ENCODE data around the gene DIP2C.
"Not testable (repeated sequence)": the region's sequence is repeated elsewhere in the genome, so short reads cannot be mapped to it uniquely, and the experiment has no call there.

DIP2C gene

GRCh38 chr10:396535-397220 lies 292.8 kb downstream of the DIP2C start:
- FAIRE-seq, result no peak

- FAIRE-seq, result no peak
Observed at GRCh38 chr10:396107-396506, 293.4 kb downstream of the DIP2C start.

DNA sequence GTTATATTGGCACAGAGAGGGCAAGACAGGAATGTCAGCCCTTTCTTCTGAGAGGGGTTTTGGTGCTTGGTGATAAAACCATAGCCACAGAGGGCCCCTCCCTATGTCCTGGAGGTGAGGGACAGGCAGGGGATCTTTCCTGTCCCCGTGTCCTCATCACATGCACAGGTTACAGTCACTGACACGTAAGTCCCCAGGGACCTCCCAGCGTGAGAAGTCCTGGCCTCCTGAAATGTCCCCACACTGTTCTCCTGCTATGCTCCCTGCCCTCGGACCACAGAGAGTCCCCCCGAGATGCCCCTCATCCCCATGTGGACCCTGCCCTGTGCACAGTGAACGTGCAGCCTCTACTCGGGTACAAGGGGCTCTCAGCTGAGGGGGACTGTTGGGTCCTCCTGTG lies 293.8 kb downstream of the DIP2C start:
- FAIRE-seq, result no peak

DNA sequence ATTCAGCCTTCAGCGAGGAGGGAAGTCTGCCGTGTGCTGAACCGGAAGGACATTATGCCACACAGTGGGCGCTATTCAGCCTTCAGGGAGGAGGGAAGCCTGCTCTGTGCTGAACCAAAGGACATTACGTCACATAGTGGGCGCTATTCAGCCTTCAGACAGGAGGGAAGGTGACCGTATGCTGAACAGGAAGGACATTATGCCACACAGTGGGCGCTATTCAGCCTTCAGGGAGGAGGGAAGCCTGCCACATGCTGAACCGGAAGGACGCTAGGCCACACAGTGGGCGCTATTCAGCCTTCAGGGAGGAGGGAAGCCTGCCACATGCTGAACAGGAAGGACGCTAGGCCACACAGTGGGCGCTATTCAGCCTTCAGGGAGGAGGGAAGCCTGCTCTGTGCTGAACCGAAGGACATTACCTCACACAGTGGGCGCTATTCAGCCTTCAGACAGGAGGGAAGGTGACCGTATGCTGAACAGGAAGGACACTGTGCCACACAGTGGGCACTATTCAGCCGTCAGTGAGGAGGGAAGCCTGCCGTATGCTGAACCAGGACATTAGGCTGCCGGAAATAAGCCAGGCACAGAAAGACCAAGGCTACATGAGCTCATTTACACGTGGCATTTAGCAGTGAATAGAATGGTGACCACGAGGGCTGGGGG lies 294.9 kb downstream of the DIP2C start:
- not testable (repeated sequence) for FAIRE-seq

DNA sequence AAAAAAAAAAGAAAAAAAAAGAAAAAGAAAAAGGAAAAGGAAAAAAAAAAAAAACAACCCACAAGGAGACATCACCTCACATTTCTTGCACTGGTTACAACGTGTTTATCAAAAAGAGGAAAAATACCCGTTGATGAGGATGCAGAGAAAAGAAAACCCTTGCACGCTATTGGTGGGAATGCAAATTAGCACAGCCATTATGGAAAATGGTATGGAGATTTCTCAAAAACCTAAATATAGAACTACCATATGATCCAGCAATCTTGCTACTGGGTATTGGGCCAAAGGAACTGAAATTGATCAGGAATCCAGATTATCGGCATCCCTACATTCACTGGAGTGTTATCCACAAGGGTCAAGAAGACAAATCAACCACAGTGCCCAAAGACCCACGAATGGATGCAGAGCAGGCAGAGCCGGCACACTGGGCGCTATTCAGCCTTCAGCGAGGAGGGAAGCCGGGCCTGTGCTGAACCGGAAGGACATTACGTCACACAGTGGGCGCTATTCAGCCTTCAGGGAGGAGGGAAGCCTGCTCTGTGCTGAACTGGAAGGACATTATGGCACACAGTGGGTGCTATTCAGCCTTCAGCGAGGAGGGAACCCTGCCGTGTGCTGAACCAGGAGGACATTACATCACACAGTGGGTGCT lies 295.6 kb downstream of the DIP2C start:
- FAIRE-seq, result no peak

GRCh38 chr10:393106-393745 lies 296.2 kb downstream of the DIP2C start:
- FAIRE-seq, result no peak

DNA sequence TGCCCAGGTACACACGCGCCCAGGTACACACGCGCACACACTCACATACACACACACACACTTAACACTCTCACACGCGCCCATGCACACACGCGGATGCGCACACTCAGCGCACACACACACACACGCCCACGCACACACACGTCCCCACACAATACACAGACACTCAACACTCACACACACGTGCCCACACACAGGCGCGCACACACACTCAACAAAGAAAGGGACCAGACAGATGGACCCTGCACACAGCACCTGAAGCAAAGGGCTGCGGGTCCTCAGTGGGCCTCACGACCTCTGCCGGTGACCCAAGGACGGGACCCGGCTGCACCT lies 296.8 kb downstream of the DIP2C start:
- FAIRE-seq, result no peak

DNA sequence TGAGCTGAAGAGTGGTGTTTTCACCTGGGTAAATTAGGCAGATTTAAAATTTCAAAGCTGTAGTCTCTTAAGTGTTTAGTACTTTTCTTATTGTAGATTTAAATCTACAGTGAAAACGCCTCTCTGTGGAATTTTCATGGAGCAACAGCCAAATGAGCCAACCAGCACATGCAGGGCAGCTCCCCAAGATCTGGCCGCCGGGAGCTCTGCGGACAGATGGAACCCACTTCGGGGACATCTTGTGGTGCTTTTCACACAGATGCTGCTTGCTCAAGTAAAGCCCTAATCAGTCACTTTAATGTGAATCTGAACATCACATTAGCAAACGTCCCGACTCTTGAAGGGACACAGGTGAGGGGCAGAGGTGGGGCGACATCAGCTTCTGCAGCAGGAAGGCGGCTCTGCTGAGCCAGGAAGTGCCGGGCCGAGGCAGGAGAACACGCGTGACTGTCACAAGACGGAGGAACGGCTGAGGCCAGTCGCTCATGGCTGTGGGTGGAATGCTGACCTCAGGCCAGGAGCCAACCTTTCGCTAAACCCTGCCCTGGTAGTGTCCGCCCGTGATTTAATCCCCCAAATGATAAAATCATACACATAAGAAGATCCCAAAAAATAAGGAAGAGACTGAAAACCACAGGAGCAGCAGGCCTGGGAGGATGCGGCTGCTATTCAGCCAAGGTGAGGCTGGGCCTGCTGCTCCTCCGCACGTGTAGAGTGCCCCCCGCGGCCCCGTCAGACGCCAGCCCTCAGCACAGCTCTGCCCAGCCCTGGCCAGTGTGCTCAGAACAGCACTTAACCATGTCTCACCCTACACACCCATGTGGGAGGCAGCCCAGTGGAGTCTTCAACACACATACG lies 297.4 kb downstream of the DIP2C start:
- no peak for FAIRE-seq

DNA sequence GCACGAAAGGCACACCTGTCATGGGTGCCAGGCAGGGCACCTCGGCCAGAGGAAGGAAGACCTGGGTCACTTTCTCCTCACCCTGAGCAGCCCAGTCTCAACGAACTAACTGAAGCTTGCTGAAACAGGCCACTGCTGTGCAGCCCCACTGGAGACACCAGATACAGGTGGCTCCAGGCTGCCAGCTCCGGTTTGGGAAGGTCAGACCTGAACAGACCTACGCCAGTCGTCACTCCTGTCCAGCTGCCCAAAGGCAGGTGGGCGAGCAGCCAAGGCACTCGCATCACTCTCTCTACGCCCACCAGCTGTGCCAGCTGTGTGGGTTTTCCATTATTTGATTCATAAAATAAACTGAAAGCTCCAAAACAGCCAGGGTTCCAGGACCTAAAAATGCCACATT lies 298.2 kb downstream of the DIP2C start:
- FAIRE-seq, result no peak

GRCh38 chr10:390449-391100 lies 298.9 kb downstream of the DIP2C start:
- FAIRE-seq, result no peak

GRCh38 chr10:389836-390448 lies 299.5 kb downstream of the DIP2C start:
- FAIRE-seq, result no peak

DNA sequence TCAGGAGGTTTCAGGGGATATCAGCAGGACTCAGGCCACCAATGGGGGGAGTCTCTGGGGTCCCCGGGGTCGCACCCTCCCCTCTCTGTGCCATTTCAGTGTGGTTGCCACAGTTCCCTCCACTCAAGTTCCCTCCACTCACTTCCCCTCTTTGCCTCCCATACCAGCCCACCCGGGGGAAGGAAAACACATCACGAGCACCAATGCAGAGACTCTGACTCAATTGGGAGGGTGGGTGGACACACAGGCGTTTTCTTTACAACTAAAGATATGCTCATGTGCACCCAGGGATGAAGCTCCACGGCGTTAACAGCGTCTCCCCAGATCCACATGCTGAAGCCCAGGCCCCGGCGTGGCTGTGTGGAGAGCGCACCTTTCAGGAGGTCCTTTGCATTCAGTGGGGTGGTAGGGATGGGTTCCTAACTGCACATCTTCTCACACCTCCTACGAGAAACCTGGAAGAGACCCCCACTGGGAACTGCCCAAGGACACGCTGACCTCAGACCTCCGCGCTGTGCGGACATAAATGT lies 300.1 kb downstream of the DIP2C start:
- no peak for FAIRE-seq

- no peak for FAIRE-seq
Observed at GRCh38 chr10:388661-389045, 300.8 kb downstream of the DIP2C start.

GRCh38 chr10:387909-388660 lies 301.4 kb downstream of the DIP2C start:
- FAIRE-seq, result no peak

DNA sequence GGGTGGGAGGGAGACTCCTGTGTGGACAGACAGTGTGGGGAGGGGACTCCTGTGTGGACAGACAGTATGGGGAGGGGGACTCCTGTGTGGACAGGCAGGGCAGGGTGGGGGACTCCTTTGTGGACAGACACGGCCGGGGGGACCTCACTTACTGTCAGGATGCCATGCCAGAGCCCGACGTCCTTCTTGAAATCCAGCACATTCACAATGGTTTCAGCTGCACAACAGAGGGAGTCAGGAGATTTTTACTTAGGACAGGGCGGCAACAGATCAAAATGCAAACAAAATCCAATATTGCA lies 301.9 kb downstream of the DIP2C start:
- no peak for FAIRE-seq

DNA sequence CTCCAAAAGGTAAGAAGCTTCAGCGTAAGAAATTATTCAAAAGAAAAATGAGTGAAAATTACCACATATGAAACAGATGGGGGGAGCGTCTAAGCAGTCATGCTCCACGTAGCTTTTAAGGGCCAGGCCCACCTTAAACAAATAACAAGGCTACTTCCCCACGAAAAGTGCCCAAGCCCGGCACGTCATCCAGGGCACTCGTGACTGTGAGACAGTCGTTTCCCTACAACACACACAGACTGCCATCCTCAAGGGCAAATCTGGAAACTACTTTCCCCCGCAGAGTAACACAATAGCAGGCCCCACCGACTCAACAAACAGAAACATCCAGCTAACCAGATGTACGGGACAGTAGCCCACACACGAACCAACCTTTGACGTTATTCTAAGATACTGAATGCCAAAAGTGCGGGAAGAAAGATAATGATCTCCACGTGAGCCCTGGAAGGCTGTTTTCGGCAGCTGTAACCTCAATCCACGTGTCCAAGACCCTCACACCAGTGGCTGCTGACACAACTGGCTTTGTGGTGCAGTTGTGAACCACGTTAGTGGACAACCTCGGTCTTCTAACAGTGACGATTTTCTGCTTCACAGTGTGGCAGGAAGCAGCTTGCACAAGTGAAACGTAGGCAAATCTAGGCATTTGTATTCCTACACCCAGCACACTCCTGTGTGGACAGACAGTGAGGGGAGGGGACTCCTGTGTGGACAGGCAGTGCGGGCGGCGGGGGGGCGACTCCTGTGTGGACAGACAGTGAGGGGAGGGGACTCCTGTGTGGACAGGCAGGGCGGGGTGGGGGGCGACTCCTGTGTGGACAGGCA lies 302.5 kb downstream of the DIP2C start:
- no peak for FAIRE-seq

- no peak for FAIRE-seq
Observed at GRCh38 chr10:385571-386300, 303.7 kb downstream of the DIP2C start.

GRCh38 chr10:384538-385305 lies 304.7 kb downstream of the DIP2C start:
- no peak for FAIRE-seq

GRCh38 chr10:383519-383918 lies 305.9 kb downstream of the DIP2C start:
- FAIRE-seq, result no peak

All from colon (tissue), 2 donors.